Smooth muscle cell (in vitro differentiated cells): Measurements from ENCODE around the gene NAB2. TPM values are rescaled to one million over a fixed set of nuclear protein-coding genes. Genes with fewer than 3 reads are reported as not detected.

Experiments
- DNase-seq: peaks from one replicate; lab custom pipeline; 2025; ENCODE audit not compliant: unreplicated experiment; lab: John Stamatoyannopoulos, UW
- H2AFZ ChIP-seq: fragments of 200-600 bp; sonication (generic); 2 replicates; pipeline ENCODE4 v1.6.0; 2016; ENCODE audit warnings: antibody characterized with exemption, low read depth, mild to moderate bottlenecking
- H3F3A ChIP-seq: fragments of 200-600 bp; sonication (generic); 2 replicates; pipeline ENCODE4 v1.6.0; 2017; ENCODE audit warnings: antibody characterized with exemption, low read depth
- H3K27ac ChIP-seq: fragments of 200-600 bp; sonication (generic); 2 replicates; pipeline ENCODE4 v1.5.1; 2016; ENCODE audit warnings: low read depth, mild to moderate bottlenecking
- H3K27me3 ChIP-seq: fragments of 200-600 bp; sonication (generic); 2 replicates; pipeline ENCODE4 v1.6.1; 2016; ENCODE audit warnings: low read depth, mild to moderate bottlenecking
- H3K36me3 ChIP-seq: fragments of 200-600 bp; sonication (generic); 2 replicates; pipeline ENCODE4 v1.5.1; 2016; ENCODE audit warnings: low read depth
- H3K4me1 ChIP-seq: fragments of 200-600 bp; sonication (generic); 2 replicates; pipeline ENCODE4 v1.5.1; 2016; ENCODE audit warnings: low read depth
- H3K4me2 ChIP-seq: fragments of 200-600 bp; sonication (generic); 2 replicates; pipeline ENCODE4 v1.6.0; 2016; ENCODE audit warnings: mild to moderate bottlenecking
- H3K4me3 ChIP-seq: fragments of 200-600 bp; sonication (generic); 2 replicates; pipeline ENCODE4 v1.5.1; 2016; ENCODE audit warnings: mild to moderate bottlenecking
- H3K79me2 ChIP-seq: fragments of 200-600 bp; sonication (generic); 2 replicates; pipeline ENCODE4 v1.6.0; 2016; ENCODE audit warnings: low read depth, mild to moderate bottlenecking
- H3K9ac ChIP-seq: fragments of 200-600 bp; sonication (generic); 2 replicates; pipeline ENCODE4 v1.6.0; 2016; ENCODE audit warnings: low read depth
- H3K9me3 ChIP-seq: fragments of 200-600 bp; sonication (generic); replicated peaks from 2 replicates; pipeline ENCODE4 v1.5.1; 2016; ENCODE audit warnings: low read depth
- H4K20me1 ChIP-seq: fragments of 200-600 bp; sonication (generic); 2 replicates; pipeline ENCODE4 v1.6.0; 2016; ENCODE audit warnings: low read depth
- CTCF ChIP-seq: fragments of 200-600 bp; sonication (generic); IDR thresholded peaks from 2 replicates; pipeline ENCODE4 v1.5.1; 2017; ENCODE audit warnings: borderline replicate concordance, mild to moderate bottlenecking, antibody characterized with exemption; ENCODE audit not compliant: insufficient read depth, poor library complexity, severe bottlenecking
- WGBS: methylation state at CpG from one replicate; pipeline ENCODE4 v1.1.7; 2016; ENCODE audit warnings: low lambda C conversion rate; 5-methylcytosine and 5-hydroxymethylcytosine counted together
- polyA plus RNA-seq: library from polyadenylated mRNA; unstranded; fragments of >200 nt; fragmentation: Nextera tagmentation; extraction: Ambion mirVana; gene quantifications from 2 replicates; pipeline ENCODE4 v1.2.1, GENCODE V29; 2016
- total RNA-seq: library from RNA; depleted of rRNA; stranded (reverse); fragments of >200 nt; gene quantifications from 2 replicates; pipeline ENCODE4 v1.2.3, GENCODE V29; 2014

Gene NAB2
- total and polyA plus RNA-seq, 2 experiments from 2014 or later: 39.7 to 58.3 TPM

- TF ChIP-seq CTCF: no peak
- Histone ChIP-seq H3K4me1 (peaks cover 28% of the 10 kb centered on the region), H3K27ac (peak overlapping the region; percentile 100), H2AFZ (no peak overlapping the region), H3F3A (peaks cover 23% of the 10 kb centered on the region), H3K9ac (peak overlapping the region; percentile 97), H3K79me2 (peaks cover 20% of the 10 kb centered on the region), H3K4me3 (peak overlapping the region; percentile 89), H3K9me3 (no peaks in the 10 kb centered on the region), H3K36me3 (no peaks in the 10 kb centered on the region), H3K4me2 (peak overlapping the region; percentile 92), H3K27me3 (no peaks in the 10 kb centered on the region), H4K20me1 (peaks cover 13% of the 10 kb centered on the region)
- DNase-seq: no peak
- 6% methylated on average over 12 of the region's 12 CpGs for WGBS
Measured at GRCh38 chr12:57085999-57086492, 2.9 kb upstream of the NAB2 start.

GRCh38 chr12:57086493-57087009, 2.4 kb upstream of the NAB2 start:
- H3K4me3 ChIP-seq: peak overlapping the region; percentile 89
- WGBS: 1% methylated on average over 14 of the region's 14 CpGs
- peaks cover 18% of the 10 kb centered on the region for H4K20me1 ChIP-seq
- no peaks in the 10 kb centered on the region for H3K27me3 ChIP-seq
- no peaks in the 10 kb centered on the region for H3K36me3 ChIP-seq
- H3K9me3 ChIP-seq: no peaks in the 10 kb centered on the region
- peak overlapping the region; percentile 92 for H3K4me2 ChIP-seq
- H3F3A ChIP-seq: peaks cover 23% of the 10 kb centered on the region
- H3K4me1 ChIP-seq: peaks cover 28% of the 10 kb centered on the region
- peak overlapping the region; percentile 100 for H3K27ac ChIP-seq
- peak; percentile 22 for DNase-seq
- H3K9ac ChIP-seq: peak overlapping the region; percentile 97
- no peak for TF ChIP-seq CTCF
- H3K79me2 ChIP-seq: peaks cover 26% of the 10 kb centered on the region
- peak overlapping the region; percentile 13 for H2AFZ ChIP-seq

- Histone ChIP-seq H3K9ac (peak overlapping the region; percentile 97), H3K36me3 (no peaks in the 10 kb centered on the region), H4K20me1 (peaks cover 24% of the 10 kb centered on the region), H3K4me1 (peaks cover 28% of the 10 kb centered on the region), H3K4me2 (peak overlapping the region; percentile 92), H3K9me3 (no peaks in the 10 kb centered on the region), H3K27me3 (no peaks in the 10 kb centered on the region), H3K27ac (peak overlapping the region; percentile 100), H3F3A (peaks cover 28% of the 10 kb centered on the region), H2AFZ (peak overlapping the region; percentile 13), H3K79me2 (peaks cover 32% of the 10 kb centered on the region), H3K4me3 (peak overlapping the region; percentile 89)
- peak; percentile 96 for DNase-seq
- TF ChIP-seq CTCF: no peak
- 0% methylated on average over 41 of the region's 52 CpGs for WGBS
Measured at GRCh38 chr12:57087010-57087690, 1.8 kb upstream of the NAB2 start.
